Kidney tubule cell (primary cell): ENCODE data around the gene TMEM35B.
A peak's percentile ranks its signal among the peaks of the same experiment; 100 is the strongest.
"Not testable (repeated sequence)": the region's sequence is repeated elsewhere in the genome, so short reads cannot be mapped to it uniquely, and the experiment has no call there.

Experiments
- DNase-seq: peaks from one replicate; pipeline ENCODE4 v3.0.0-alpha.2; 2018; ENCODE audit warnings: low spot score

The TMEM35B gene

GRCh38 chr1:34984793-34985608 is at the start of gene TMEM35B:
TMEM35B (minus strand) TSS chr1:34985347; CDS start chr1:34985305, 42 bp downstream.
- peak; percentile 64 for DNase-seq

- DNase-seq = no peak
Measured at GRCh38 chr1:35033346-35033745, 48.2 kb upstream of the TMEM35B start.

GRCh38 chr1:35032384-35032739 is 47.2 kb upstream of the TMEM35B start:
- no peak for DNase-seq

- peak; percentile 60 for DNase-seq
Measured at GRCh38 chr1:35030756-35031446, 45.8 kb upstream of the TMEM35B start.

GRCh38 chr1:35030338-35030737 is 45.2 kb upstream of the TMEM35B start:
- DNase-seq = no peak

- no peak for DNase-seq
Measured at GRCh38 chr1:35029761-35030160, 44.6 kb upstream of the TMEM35B start.

GRCh38 chr1:35016406-35016805 is 31.3 kb upstream of the TMEM35B start:
- DNase-seq = no peak

- DNase-seq = no peak
Measured at GRCh38 chr1:35014486-35014885, 29.3 kb upstream of the TMEM35B start.

- DNase-seq = no peak
Measured at GRCh38 chr1:35005711-35006110, 20.6 kb upstream of the TMEM35B start.

GRCh38 chr1:35001743-35002142 is 16.6 kb upstream of the TMEM35B start:
- no peak for DNase-seq

GRCh38 chr1:34994878-34995277 is 9.7 kb upstream of the TMEM35B start:
- no peak for DNase-seq

GRCh38 chr1:34988581-34988980 is 3.4 kb upstream of the TMEM35B start:
- no peak for DNase-seq

GRCh38 chr1:34988147-34988546 is 3.0 kb upstream of the TMEM35B start:
- DNase-seq = no peak

GRCh38 chr1:34987018-34987417 is 1.9 kb upstream of the TMEM35B start:
- no peak for DNase-seq

- DNase-seq = not testable (repeated sequence)
Measured at GRCh38 chr1:34985609-34985904, 410 bp upstream of the TMEM35B start.

- no peak for DNase-seq
Measured at GRCh38 chr1:34984435-34984792, 733 bp downstream of the TMEM35B start.

GRCh38 chr1:34983700-34984355 is 1.3 kb downstream of the TMEM35B start:
- DNase-seq = peak; percentile 57

- no peak for DNase-seq
Measured at GRCh38 chr1:34982820-34983376, 2.2 kb downstream of the TMEM35B start.

- DNase-seq = no peak
Measured at GRCh38 chr1:34980715-34981114, 4.4 kb downstream of the TMEM35B start.

GRCh38 chr1:34978921-34979320 is 6.2 kb downstream of the TMEM35B start:
- no peak for DNase-seq

- DNase-seq = no peak
Measured at GRCh38 chr1:34977858-34978257, 7.3 kb downstream of the TMEM35B start.

GRCh38 chr1:34977210-34977471 is 8.0 kb downstream of the TMEM35B start:
- DNase-seq = no peak
